Measurements from ENCODE around the gene COPE. TPM values are rescaled to one million over a fixed set of nuclear protein-coding genes. Genes with fewer than 3 reads are reported as not detected.

COPE gene
- total RNA-seq = 166 and 228 TPM in 2 replicates

GRCh38 chr19:18919086-18919899 lies at the start of gene COPE, which contains the start of gene DDX49:
COPE (minus strand) TSS chr19:18919387; CDS start chr19:18919348, 39 bp downstream.
DDX49 (plus strand) TSS chr19:18919715; CDS start chr19:18919742, 27 bp downstream.

GRCh38 chr19:18940769-18941627 lies 21.8 kb upstream of the COPE start, which contains the start of gene HOMER3:
HOMER3 (minus strand) TSS chr19:18941217; CDS start chr19:18938982, 2,235 bp downstream.

GRCh38 chr19:18895824-18896341 lies 23.3 kb downstream of the COPE start, which contains the start of gene CERS1:
CERS1 (minus strand) TSS chr19:18896158; CDS start chr19:18896072, 86 bp downstream.

Other genes with a start within 250 kb of the COPE start
- gene CRTC1, start 235.7 kb downstream of the COPE start, total RNA-seq = 2.1 and 2.5 TPM in 2 replicates
- 1.3 and 1.5 TPM in 2 replicates for gene COMP, start 128.1 kb downstream of the COPE start, total RNA-seq
- 57.7 and 78.9 TPM in 2 replicates for gene UPF1, start 87.4 kb downstream of the COPE start, total RNA-seq
- 3.2 and 5.0 TPM in 2 replicates for gene CERS1, start 23.2 kb downstream of the COPE start, total RNA-seq
- gene DDX49, start 328 bp upstream of the COPE start, total RNA-seq = 62.4 and 69.6 TPM in 2 replicates
- gene HOMER3, start 21.8 kb upstream of the COPE start, total RNA-seq = 56.3 and 67.6 TPM in 2 replicates
- gene SUGP2, start 114.1 kb upstream of the COPE start, total RNA-seq = 21.5 and 26.0 TPM in 2 replicates
- gene ARMC6, start 114.2 kb upstream of the COPE start, total RNA-seq = 36.1 and 42.0 TPM in 2 replicates
- gene SLC25A42, start 144.6 kb upstream of the COPE start, total RNA-seq = 4.5 and 6.0 TPM in 2 replicates
- gene TMEM161A, start 219.1 kb upstream of the COPE start, total RNA-seq = 18.8 and 22.2 TPM in 2 replicates

All from bronchial smooth muscle cell (primary cell).